ENCODE data around the gene CHCHD2. TPM values are rescaled to one million over a fixed set of nuclear protein-coding genes. Genes with fewer than 3 reads are reported as not detected.

The CHCHD2 gene
- total RNA-seq, 1 experiment from 2014 or later, result 218 TPM

DNA sequence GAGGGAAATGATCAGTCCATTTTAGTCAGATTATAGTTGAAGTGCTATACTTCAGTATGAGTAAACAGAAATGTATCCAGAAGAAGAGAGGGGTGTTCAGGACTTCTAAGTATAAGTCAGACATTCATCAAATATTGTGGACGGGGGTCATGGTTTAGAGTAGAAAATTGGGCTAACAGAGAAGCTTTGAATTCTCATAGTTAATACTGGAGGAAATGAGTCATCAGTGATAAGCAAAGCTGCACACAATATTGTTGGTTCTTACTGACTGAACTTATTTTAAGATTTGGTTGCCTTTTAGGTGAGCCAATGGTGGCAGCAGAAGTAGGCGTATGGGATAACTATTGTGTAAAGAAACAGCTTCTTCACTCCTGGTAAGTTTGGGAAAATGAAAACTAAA, 43.9 kb downstream of the CHCHD2 start:
- TF ChIP-seq, protein P1, sequence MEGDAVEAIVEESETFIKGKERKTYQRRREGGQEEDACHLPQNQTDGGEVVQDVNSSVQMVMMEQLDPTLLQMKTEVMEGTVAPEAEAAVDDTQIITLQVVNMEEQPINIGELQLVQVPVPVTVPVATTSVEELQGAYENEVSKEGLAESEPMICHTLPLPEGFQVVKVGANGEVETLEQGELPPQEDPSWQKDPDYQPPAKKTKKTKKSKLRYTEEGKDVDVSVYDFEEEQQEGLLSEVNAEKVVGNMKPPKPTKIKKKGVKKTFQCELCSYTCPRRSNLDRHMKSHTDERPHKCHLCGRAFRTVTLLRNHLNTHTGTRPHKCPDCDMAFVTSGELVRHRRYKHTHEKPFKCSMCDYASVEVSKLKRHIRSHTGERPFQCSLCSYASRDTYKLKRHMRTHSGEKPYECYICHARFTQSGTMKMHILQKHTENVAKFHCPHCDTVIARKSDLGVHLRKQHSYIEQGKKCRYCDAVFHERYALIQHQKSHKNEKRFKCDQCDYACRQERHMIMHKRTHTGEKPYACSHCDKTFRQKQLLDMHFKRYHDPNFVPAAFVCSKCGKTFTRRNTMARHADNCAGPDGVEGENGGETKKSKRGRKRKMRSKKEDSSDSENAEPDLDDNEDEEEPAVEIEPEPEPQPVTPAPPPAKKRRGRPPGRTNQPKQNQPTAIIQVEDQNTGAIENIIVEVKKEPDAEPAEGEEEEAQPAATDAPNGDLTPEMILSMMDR (conservative IDR thresholded peaks at IDR 0.05), result no peak
- Histone ChIP-seq H4K8ac (replicated peaks; ENCODE audit: insufficient read length, low read depth, low read length) (no peak overlapping the region), H3K18ac (ENCODE audit: insufficient read length, low read depth, low read length) (no peak overlapping the region), H3K9me3 (ENCODE audit: control insufficient read depth, low read depth, low read length) (no peaks in the 10 kb centered on the region), H3K4ac (ENCODE audit: low read depth, low read length) (no peak overlapping the region), H3K27me3 (ENCODE audit: insufficient read depth, low read length) (no peaks in the 10 kb centered on the region), H2AK5ac (ENCODE audit: insufficient read length, low read length) (no peak overlapping the region), H2BK12ac (ENCODE audit: insufficient read length, low read depth, low read length) (no peak overlapping the region), H3K14ac (ENCODE audit: insufficient read depth, low read length) (no peak overlapping the region), H2BK20ac (ENCODE audit: low read depth, low read length, poor library complexity, severe bottlenecking) (no peak overlapping the region), H3K79me2 (ENCODE audit: insufficient read depth, low read length) (no peaks in the 10 kb centered on the region; the same call in 1 of the 2 replicates), H2BK5ac (ENCODE audit: insufficient read length, low read length) (no peak overlapping the region), H3K4me1 (ENCODE audit: insufficient read depth, low read length) (no peaks in the 10 kb centered on the region), H3K27ac (ENCODE audit: insufficient read length, low read depth, low read length) (no peak overlapping the region), H3T11ph (ENCODE audit: low read length) (no peak overlapping the region), H4K91ac (ENCODE audit: insufficient read length, low read depth, low read length) (no peak overlapping the region), H2BK15ac (ENCODE audit: low read depth, low read length) (no peak overlapping the region), H3K9ac (ENCODE audit: extremely low read depth, insufficient read length, low read length) (no peak overlapping the region), H3K23ac (ENCODE audit: insufficient read length, low read depth, low read length) (no peak overlapping the region), H4K5ac (ENCODE audit: insufficient read length, low read depth, low read length) (no peak overlapping the region), H3K79me1 (ENCODE audit: insufficient read depth, low read depth, low read length, poor library complexity, severe bottlenecking) (peaks cover 2% of the 10 kb centered on the region), H4K20me1 (ENCODE audit: control insufficient read depth, insufficient read depth, insufficient read length) (no peaks in the 10 kb centered on the region), H3K4me2 (ENCODE audit: insufficient read depth, insufficient read length, low read length) (no peak overlapping the region), H3K23me2 (ENCODE audit: insufficient read length, low read depth, low read length, poor library complexity, severe bottlenecking) (no peaks in the 10 kb centered on the region), H2BK120ac (ENCODE audit: low read depth, low read length, poor library complexity, severe bottlenecking) (no peak overlapping the region), H3K56ac (ENCODE audit: insufficient read length, low read depth, low read length) (no peak overlapping the region), H2AFZ (ENCODE audit: low read length) (no peak overlapping the region)
- H3K9me3 Mint-ChIP-seq, result peaks cover 0 to 2% of the 10 kb centered on the region in 2 experiments; a peak in 1 of 5 replicates
- H3K4me1 Mint-ChIP-seq, result peaks cover 7 to 13% of the 10 kb centered on the region in 2 experiments
- H3K36me3 Mint-ChIP-seq (ENCODE audit: insufficient read depth in 1 of 3, low read depth in 3 of 3), result peaks cover 48 to 69% (median 60%) of the 10 kb centered on the region in 3 experiments
- H3K27ac Mint-ChIP-seq, result peak overlapping the region in 2 of 3 experiments; percentile 24 to 76; a peak in 4 of 7 replicates
- no CpG with 5 or more reads among the region's 2 CpGs for WGBS (ENCODE audit: extremely low coverage, insufficient read length, low lambda C conversion rate)
- no peak for DNase-seq
- no peak overlapping the region for H3K4me3 Mint-ChIP-seq
- H3K27me3 Mint-ChIP-seq (ENCODE audit: low read depth), result no peaks in the 10 kb centered on the region

Measured in H9 (cell line).